Activated effector memory CD4-positive, alpha-beta T cell treated with anti-CD3 and anti-CD28 coated beads, Interleukin-2, amount 50 U/mL, for 16 hours (primary cell): ENCODE results near the gene DDX54.
"Not testable (repeated sequence)": the region's sequence is repeated elsewhere in the genome, so short reads cannot be mapped to it uniquely, and the experiment has no call there.

Experiments used
- DNase-seq: peaks from one replicate; pipeline ENCODE4 v3.0.0-alpha.2; 2020

Gene DDX54

DNA sequence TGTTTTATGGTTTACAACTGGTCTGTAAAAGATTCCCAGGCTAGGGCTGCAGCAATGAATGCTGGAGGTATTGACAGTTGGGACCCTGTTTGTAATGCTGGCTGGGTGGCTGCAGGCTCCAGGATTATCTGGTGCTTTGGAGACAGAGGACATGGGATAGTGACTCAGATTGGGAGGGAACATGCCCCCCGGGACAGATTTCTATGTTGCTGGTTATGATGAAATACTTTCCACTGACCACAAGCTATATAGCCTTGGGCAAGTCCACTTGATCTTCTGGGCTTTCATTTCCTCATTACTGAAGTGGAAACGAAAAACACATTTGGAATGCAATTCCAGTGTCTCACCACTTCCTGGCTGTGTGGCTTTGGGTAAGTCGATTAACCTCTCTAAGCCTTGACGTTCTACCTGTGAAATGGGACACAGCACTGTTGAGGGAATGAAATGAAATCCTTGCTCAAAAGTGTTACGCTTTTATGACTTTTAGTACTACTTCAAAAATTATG is 29.7 kb upstream of the DDX54 start:
- DNase-seq, result no peak

DNA sequence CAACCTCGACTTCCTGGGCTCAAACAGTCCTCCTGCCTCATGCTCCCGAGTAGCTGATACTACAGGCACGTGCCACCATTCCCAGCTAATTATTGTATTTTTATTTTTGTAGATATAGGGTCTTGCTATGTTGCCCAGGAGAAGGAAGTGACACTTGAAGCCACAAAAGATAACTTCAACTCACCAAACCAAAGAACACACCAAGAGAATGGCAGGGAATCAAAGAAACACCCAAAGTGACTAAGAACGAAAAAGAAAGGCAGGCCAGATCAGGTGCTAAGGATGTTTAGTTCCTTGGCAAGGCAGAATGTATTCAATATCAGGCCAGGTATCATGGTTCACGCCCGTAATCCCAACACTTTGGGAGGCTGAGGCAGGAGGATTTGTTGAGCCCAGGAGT is 25.9 kb upstream of the DDX54 start:
- no peak for DNase-seq

DNA sequence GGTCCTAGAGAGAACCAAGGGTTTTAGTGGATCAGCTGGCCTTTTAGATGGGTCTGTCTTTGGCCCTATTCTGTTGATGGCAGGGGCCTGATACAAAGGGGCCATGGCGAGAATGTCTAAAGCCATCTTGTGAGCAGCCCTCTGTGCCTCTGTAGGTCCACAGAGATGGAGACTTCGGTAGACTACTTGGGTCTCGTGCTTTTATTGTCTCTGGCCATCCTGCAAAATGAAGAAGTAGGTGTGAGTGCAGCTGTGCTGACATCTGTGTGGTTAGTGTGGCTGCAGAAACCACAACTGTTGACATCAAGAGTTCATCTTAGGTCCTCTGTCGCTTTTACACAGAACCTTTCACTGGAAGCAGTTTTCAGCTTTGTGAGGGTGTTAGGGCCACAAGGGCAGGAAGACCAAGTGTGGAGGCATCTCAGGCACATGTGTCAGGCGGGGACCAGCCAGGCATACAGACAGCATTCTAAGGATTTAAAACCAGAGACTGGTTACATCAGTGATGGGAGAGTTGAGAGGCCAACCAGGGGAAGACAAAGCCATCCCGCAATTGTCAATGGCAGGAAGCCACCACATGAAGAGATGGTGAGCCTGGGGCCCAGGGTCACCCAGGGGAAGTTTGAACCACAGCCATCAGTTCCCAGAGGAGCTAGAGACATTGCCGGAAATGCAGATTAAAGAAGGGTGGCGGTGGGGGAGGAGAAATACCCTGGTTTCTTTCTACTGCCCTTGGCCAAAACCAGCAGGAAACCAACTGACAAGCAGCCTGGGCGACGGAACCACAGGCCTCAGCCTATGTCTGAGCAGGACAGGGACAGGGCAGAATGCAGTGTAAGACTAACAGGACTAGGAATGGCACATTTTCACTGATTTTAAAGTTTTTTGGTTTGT is 23.0 kb upstream of the DDX54 start:
- DNase-seq, result peak; percentile 73

DNA sequence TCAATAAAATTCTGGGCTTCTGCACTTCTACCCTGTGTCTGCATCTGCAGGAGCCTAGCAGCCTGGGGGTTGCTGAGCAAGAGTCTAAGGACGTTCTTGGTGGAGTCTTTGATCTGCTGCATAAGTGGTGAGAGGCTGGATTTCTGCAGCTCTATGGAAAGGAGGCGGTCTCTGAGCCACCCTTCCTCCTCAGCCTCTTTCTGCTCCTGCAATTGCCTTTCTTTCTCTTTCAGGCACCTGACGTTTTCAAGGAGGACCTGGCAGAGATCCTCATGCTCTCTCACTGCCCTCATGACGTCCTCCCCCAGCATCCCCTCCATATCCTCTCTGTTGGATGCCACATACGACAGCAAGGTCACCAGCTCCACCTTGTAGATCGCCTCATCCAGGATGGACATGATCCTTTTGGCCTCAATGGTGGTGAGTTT is 22.3 kb upstream of the DDX54 start:
- DNase-seq, result no peak

DNA sequence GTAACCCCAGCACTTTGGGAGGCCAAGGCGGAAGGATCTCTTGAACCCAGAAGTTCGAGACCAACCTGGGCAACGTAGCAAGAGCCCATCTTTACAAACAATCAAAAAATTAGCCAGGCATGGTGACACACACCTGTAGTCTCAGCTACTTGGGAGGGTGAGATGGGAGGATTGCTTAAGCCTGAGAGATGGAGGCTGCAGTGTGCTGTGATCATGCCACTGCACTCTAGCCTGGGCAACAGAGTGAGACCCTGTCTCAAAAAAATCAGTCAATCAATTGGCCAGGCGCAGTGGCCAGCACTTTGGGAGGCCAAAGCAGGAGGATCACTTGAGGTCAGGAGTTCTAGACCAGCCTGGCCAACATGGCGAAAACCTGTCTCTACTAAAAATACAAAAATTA is 21.5 kb upstream of the DDX54 start:
- not testable (repeated sequence) for DNase-seq

DNA sequence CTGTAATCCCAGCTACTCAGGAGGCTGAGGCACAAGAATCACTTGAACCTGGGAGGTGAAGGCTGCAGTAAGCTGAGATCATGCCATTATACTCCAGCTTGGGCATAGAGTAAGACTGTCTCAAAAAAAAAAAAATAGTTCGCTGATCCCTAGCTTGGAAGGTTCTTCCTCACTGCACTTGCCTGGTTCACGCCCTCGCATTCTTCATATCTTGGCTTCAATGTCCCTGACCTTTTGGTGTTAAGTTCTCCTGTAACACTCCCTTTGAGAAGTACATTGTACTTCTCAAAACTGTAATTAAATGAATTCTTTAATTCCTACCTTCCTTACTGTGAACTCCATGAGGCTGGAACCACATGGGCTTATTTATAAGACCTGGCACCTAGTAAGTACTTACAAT is 19.5 kb upstream of the DDX54 start:
- DNase-seq, result no peak

DNA sequence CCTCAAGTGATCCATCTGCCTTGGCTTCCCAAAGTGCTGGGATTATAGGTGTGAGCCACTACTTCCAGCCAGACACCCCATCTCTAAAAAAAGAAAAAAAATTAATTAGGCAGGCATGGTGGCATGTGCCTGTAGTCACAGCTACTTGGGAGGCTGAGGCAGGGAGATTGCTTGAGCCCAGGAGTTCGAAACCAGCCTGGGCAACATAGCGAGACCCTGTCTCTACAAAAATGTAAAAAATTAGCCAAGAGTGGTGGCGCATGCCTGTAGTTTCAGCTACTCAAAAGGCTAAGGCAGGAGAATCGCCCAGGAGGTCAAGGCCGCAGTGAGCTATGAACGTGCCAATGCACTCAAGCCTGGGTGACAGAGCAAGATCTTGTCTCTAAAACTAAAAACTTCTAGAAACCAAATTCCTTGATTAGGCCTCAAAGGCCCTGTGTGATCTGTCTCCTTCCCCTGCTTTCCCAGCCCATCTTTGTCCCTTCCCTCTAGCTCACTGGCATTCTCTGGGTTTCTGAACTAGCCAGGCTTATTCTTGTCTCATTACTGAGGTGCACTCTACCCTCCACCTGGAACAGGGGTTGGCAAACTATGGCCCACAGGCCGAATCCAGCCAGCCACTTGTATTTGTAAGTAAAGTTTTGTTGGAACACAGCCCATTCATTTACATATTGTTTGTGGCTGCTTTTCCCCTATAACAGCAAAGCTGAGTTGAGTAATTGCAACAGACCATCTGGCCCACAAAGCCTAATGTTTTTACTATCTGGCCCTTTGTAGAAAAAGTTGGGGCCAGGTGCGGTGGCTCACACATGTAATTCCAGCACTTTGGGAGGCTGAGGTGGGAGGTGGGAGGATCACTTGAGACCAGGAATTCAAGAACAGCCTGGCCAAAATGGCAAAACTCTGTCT is 18.8 kb upstream of the DDX54 start:
- no peak for DNase-seq

DNA sequence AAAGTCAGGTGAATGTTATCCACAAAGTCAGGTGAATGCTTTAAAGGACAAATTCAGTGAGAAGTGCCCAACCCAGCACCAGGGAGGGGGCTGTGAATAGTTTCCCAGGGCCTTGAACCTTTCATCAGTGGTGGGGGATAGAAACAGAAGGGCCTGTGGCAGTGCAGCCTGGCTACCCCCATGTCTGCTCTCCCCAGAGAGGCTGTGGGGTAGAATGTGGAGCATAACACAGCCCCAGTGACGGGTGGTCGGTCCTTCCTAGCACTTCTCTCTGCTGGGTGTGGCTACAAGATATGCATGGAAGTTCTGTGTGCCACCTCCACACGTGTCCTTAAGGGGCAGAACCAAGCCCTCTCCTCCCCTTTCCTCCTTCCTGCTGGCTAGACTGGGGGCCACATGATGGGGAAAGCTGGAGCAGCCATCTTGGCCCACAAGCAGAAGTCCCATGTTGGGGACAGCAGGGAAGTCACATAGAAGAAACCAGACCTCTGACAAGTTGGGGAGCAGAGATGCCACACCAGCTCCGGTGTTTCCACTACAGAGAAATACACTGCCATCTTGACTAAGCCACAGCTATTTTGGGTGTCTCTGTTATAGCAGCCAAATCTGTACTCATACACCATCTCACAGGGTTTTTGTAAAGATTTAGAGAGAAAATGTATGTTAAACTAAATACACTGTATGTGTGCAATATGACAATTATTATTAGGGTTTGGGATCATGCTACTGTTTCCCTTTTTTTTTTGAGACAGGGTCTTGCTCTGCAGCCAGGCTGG is 17.2 kb upstream of the DDX54 start:
- no peak for DNase-seq

DNA sequence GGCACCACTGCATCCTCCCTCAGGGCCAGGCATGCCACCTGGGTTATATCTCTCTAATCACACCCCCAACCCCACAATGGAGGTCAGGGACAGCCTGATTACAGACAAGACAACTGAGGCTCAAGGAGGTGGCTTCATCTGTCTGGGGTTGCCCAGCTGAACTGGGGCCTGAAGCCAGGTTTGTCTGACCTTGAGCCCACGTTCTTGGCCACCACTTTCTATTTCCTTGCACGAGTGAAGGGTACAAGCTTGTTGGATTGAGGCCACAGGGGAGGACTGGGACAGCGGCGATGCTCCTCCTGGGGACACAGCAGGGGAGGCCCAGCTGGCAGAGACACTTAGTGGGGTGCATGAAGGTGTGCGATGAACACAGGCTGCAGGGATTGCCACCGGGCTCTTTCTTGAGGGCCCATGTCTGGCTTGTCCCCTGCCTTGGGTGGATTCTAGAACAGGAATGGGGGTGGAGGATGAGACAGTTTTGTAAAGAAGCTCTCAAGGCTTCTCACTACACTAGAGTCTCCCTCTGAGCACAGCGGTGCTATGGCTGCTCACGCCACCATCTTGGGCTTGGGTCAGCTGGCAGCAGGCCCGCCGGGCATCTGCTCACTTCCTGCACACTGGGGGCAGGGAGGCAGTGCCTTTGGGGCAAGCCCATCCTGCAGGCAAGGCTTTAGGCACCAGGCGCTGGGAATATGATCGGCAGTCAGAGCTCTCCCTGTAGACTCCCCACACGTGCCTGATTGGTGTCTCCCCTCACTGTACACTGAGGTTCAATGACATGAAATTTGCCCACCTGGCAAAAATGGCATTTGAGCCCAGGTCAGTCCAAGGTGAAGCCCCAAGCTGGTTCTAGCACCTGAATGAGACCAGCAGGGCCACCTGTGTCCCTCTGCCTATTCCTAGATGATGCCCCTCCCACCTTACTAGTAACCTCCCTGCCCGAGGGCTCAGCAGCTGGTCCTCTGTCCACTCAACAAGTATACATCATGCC is 16.2 kb upstream of the DDX54 start:
- no peak for DNase-seq

DNA sequence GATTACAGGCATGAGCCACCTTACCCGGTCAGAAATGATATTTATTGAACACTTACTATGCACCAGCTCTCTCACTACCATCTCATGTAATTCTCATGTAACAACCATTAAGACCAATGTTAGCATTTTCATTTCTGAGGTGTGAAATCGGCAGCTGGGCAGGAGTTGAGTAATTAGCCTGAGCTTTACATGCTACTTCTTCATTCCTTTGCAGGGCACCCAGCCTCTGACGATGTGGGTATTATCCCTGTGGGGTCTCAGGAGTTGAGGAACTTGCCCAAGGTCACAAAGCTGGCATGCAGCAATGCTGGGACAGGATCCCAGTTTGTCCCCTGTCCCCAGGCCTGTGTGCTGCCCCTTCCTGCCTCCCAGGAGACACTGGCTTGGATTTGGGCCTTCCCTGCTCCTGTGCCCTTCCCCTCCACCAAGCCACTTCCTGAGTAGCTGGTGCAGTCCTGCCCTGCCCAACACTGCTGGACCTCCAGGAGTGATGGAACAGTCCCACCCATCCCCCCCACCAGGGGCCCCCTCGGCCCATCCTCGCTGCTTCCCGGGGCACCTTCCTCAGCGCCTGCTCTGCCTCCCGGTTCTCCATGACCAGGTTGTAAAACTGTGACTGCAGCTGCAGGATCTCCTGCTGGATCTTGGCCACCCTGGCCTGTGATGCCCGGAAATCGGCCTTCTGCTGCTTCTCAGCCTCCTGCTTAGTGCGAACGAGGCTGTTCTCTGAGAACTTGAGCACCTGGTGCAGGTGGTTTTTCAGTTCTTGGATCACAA is 14.9 kb upstream of the DDX54 start:
- no peak for DNase-seq

DNA sequence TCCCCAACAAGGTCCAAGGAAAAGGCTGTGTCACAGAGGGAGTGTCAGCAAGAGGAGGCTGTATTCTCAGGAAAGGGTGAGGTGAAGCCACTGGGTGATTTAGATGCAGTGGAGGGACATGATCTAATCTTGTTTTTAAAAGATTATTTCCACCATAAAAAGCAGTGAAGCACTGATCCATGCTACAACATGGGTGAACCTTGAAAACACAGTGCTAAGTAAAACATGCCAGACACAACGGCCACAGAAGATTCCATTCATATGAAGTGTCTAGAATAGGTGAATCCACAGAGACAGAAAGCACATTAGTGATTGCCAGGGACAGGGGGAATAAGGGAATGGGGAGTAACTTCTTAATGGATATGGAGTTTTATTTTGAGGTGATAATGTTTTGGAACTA is 13.0 kb upstream of the DDX54 start:
- DNase-seq, result no peak

DNA sequence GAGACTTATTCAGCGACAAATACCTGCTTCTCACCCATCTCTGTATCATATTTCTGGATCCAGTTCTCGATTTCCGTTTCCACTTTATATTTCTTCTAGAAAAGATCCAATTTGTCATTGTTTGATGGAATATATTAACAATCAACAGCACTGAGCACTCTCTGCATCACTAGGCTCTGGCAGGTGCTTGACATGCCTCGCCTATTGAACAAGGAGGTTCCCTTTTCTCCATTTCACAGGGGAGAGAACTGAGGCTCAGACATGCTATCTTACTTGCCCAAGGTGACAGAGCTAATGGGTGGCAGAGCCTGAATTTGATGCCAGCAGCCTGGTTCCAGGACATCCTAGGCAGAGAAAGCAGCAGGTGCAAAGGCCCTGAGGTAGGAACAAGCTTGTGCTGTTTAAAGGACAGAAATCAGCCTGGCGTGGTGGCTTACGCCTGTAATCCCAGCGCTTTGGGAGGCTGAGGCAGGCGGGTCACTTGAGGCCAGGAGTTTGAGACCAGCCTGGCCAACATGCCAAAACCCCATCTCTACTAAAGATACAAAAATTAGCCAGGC is 12.3 kb upstream of the DDX54 start:
- DNase-seq, result no peak

DNA sequence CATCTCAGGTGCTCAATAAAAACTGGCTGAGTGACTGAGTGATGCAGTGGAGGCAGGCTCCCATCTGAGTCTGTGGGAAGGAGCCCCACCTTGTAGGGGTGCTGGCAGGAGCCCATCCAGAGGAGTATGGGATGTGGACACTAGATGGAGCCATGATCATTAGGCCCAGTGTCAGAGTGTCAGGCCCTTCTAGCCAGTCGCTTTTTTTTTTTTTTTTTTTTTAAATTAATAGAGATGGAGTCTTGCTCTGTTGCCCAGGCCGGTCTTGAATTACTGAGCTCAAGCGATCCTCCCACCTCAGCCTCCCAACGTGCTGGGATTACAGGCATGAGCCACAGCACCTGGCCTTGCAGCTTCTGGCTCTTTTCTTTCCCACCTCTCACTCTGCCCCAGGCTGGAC is 11.7 kb upstream of the DDX54 start:
- DNase-seq, result peak; percentile 78

DNA sequence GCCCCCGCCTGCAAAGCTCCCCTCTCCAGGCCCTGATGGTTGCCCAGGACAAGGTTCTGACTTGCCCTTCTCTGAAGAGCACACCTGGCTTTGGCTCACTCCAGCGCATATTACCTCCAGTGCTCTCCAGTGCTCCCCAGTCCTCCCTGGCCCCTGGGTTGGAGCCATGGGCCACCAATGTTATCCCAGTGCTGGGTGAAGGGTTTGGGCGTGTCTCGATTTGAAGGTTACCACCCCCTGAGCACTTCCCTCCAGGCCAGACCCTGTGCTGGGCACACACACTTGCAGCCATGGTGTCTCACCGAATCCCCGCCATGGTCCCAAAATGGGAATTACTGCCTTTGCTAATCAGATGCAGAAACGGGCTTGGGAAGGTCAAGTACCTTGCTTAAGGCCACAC is 11.3 kb upstream of the DDX54 start:
- DNase-seq, result no peak

DNA sequence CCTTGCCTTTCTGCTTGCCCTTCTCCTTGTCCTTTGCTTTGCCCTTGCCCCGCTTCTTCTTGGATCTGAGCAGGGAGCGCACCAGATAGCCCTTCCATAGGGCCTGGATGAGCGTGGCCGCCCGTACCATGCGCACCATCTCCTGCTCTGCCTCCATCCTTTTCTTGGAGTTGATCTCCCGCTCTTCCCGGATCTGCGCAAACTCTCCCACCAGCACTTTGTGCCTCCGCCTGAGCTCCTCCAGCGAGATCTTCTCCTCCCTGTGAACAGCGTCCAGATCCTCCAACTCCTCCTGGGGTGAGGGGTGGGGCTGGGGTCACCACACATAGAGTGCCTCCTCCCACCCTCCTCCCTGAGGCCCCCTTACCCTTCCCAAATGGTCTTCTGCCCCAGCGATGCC is 10.3 kb upstream of the DDX54 start:
- no peak for DNase-seq

DNA sequence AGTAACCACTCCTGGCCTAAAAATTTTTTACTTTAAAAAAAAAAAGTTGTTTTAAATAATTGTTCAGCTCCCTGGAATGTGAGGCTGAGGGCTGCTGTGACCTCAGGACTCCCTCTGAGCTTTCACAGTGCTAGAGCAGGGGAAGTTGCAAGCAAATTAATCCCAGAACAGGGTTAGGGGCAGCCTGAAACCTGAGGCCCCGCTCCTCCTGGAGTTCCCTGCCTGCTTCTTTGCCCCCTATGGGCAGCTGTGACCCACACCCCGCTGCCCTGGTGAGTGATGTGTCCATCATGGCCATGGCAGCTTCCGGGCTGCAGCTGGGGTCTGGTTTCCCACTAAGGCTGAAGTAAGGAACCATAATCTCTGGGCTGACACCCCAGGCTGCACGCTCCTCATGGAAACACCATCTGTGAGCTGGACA is 9.7 kb upstream of the DDX54 start:
- DNase-seq, result no peak

DNA sequence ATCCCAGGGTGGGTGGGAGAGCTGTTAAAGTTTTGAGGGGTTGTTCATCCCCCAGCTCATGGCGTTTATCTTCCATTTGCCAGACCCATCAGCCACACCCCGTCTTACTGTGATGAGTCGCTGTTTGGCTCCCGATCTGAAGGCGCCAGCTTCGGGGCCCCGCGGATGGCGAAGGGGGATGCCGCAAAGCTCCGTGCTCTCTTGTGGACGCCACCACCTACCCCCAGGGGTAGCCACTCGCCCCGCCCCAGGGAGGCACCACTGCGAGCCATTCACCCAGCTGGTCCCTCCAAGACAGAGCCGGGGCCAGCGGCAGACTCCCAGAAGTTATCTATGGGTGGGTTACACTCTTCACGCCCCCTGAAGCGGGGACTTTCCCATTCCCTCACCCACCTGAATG is 5.9 kb upstream of the DDX54 start:
- DNase-seq, result no peak

DNA sequence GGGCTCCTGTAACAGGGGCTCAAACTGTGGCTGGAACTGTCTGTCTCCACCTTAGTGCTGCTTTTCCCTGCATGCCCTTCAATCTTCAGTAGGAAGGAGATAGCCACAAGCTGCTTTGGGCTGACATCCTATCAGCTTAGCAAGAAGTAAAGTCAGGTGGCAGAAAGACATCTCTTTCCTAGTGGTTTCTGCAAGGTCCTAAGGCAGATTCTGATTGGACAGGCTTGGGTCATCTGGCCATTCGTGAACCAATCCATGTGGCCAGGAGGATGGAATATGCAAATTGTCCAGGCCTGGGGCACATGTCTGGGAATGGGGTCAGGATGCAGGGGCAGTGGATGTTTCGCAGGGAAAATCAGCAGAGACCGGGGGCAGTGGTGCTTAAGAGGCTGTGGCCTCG is 5.5 kb upstream of the DDX54 start:
- no peak for DNase-seq

DNA sequence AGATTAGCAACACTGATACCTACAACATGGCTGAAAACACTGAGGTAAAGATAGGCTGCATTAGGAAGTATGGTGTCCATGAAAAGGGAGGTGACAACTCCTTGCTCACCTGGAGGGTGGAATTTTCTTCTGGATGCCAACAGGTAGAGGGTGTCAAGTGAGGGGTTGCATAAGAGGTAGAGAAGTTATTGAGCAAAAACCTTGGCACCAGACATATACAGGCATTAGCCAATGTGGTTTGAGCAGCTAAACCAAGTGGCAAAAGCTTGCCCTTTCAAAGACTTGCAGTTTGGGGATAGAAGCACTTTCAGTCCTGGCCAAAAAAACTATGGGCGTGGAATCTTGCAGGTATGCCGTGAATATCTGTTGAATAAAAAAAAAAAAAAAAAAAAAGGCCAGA is 4.1 kb upstream of the DDX54 start:
- DNase-seq, result no peak

DNA sequence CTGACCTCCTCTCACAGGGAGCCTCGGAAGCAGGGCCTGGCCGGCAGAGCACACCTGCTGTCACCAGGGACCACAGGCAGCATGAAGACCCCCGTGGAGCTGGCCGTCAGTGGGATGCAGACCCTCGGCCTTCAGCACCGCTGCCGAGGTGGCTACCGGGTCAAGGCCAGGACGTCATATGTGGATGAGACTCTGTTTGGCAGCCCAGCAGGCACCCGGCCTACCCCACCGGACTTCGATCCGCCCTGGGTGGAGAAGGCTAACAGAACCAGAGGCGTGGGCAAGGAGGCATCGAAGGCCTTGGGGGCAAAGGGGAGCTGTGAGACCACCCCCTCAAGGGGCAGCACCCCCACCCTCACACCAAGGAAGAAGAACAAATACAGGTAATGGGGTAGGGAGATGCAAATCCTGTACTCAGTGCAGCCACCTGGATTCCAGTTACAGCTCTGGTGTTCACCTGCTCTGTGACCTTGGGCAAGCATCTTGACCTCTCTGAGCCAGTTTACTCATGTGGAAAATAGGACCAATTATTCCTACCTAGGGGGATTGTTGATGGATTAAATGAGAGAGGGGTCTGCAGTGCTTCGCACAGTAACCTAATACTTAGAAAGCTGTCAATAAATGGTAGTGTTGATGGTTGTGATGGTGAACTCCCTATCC is 1.5 kb upstream of the DDX54 start:
- DNase-seq, result no peak
